NT2/D1 (cell line): Measurements from ENCODE around the gene LRIG1.

Experiments
- DNase-seq: peaks from one replicate; pipeline ENCODE4 v3.0.0-alpha.2; 2011; ENCODE audit warnings: low read depth, low spot score
- H3K27me3 ChIP-seq: 2 replicates; pipeline ENCODE4 v1.6.0; 2011; ENCODE audit warnings: mild to moderate bottlenecking; ENCODE audit not compliant: insufficient read length, insufficient read depth
- H3K36me3 ChIP-seq: 2 replicates; pipeline ENCODE4 v1.6.1; 2011; ENCODE audit warnings: mild to moderate bottlenecking, low read length, mixed read lengths; ENCODE audit not compliant: insufficient read depth, insufficient read length
- H3K4me1 ChIP-seq: 2 replicates; pipeline ENCODE4 v1.5.1; 2011; ENCODE audit not compliant: insufficient read depth, insufficient read length
- H3K4me3 ChIP-seq: 2 replicates; pipeline ENCODE4 v1.5.1; 2011; ENCODE audit warnings: low read depth; ENCODE audit not compliant: insufficient read length
- H3K9ac ChIP-seq: 2 replicates; pipeline ENCODE4 v1.6.0; 2011; ENCODE audit warnings: low read depth; ENCODE audit not compliant: insufficient read length
- H3K9me3 ChIP-seq: 2 replicates; pipeline ENCODE4 v1.5.1; 2011; ENCODE audit warnings: mild to moderate bottlenecking, low read length; ENCODE audit not compliant: insufficient read depth
- SUZ12 ChIP-seq: IDR thresholded peaks from 2 replicates; pipeline ENCODE4 v1.6.1; 2011; ENCODE audit not compliant: insufficient read length, insufficient read depth; ENCODE audit errors: extremely low read depth
- YY1 ChIP-seq: IDR thresholded peaks from 2 replicates; pipeline ENCODE4 v1.6.1; 2011; ENCODE audit not compliant: insufficient read length, insufficient read depth
- ZNF274 ChIP-seq: IDR thresholded peaks from 2 replicates; pipeline ENCODE4 v1.6.1; 2011; ENCODE audit warnings: mild to moderate bottlenecking, low read depth, low read length

Gene LRIG1

DNA sequence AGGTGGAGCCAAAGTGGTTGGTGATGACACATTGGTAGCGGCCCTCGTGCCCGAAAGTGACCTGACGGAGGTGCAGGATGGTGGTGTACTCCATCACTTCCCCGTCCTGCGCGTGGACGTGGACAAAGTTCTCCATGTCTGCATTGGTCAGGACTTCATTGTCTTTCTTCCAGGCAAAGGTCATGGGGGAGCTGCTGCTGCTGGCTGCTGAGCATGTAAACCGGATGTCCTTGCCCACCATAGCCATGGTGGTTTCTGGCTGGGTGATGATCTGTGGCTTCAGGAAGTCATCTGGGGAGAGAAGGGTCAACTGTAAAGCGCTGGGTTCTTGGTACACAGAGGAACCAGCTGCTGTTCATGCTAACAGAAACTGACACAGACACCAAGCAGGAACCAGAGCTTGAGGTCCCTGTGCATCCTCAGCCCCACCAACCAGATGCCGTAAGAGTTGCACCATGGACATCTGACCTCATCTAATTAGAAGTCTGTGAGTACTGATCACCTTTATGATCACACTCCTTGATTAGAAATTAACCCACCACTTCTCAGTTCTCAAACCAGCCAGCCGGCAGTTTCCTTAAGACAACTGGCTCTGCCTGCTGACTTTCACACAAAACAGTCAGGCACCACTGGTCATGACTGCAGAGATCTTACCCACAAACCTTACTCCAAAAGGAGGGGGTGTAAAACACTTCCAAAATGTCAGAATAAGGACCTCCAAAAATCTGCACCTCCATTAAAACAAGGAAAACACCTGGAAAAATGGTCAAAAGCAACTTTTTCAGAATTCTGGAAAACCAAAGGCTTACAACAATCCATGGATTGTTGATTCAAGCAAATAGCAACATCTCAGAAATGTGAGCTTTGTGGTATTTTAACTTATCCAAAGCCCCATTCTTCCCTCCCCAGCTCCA is 114.6 kb downstream of the LRIG1 start:
- peaks cover 60% of the 10 kb centered on the region for H3K36me3 ChIP-seq
- peaks cover 3% of the 10 kb centered on the region for H3K4me1 ChIP-seq
- H3K9ac ChIP-seq: no peak overlapping the region

GRCh38 chr3:66385066-66385465 is 115.8 kb downstream of the LRIG1 start:
- peaks cover 3% of the 10 kb centered on the region for H3K4me1 ChIP-seq
- peaks cover 72% of the 10 kb centered on the region for H3K36me3 ChIP-seq
- DNase-seq: no peak

More for the DNA sequence above, 114.6 kb downstream of the LRIG1 start:
- Histone ChIP-seq H3K9me3 (peaks cover 22% of the 10 kb centered on the region; the same call in 1 of the 2 replicates), H3K4me3 (no peak overlapping the region), H3K27me3 (no peaks in the 10 kb centered on the region)
- TF ChIP-seq SUZ12 (no peak), YY1 (no peak), ZNF274 (no peak)
- no peak for DNase-seq

GRCh38 chr3:66383998-66384745 is 116.7 kb downstream of the LRIG1 start:
- H3K4me1 ChIP-seq: peaks cover 3% of the 10 kb centered on the region
- H3K9ac ChIP-seq: no peak overlapping the region
- H3K9me3 ChIP-seq: peaks cover 22% of the 10 kb centered on the region; the same call in 1 of the 2 replicates
- peaks cover 81% of the 10 kb centered on the region for H3K36me3 ChIP-seq
- TF ChIP-seq SUZ12: no peak
- TF ChIP-seq YY1: no peak
- TF ChIP-seq ZNF274: no peak
- no peaks in the 10 kb centered on the region for H3K27me3 ChIP-seq
- H3K4me3 ChIP-seq: no peak overlapping the region
- no peak for DNase-seq

More at GRCh38 chr3:66385066-66385465, 115.8 kb downstream of the LRIG1 start:
- no peaks in the 10 kb centered on the region for H3K27me3 ChIP-seq
- TF ChIP-seq YY1: no peak
- no peak for TF ChIP-seq SUZ12
- TF ChIP-seq ZNF274: no peak
- peaks cover 22% of the 10 kb centered on the region; the same call in 1 of the 2 replicates for H3K9me3 ChIP-seq
- no peak overlapping the region for H3K4me3 ChIP-seq
- no peak overlapping the region for H3K9ac ChIP-seq

GRCh38 chr3:66383023-66383422 is 117.8 kb downstream of the LRIG1 start:
- Histone ChIP-seq H3K36me3 (peaks cover 93% of the 10 kb centered on the region), H3K9ac (no peak overlapping the region), H3K27me3 (no peaks in the 10 kb centered on the region), H3K9me3 (peaks cover 22% of the 10 kb centered on the region; the same call in 1 of the 2 replicates), H3K4me3 (no peak overlapping the region), H3K4me1 (peaks cover 3% of the 10 kb centered on the region)
- no peak for DNase-seq
- no peak for TF ChIP-seq YY1
- TF ChIP-seq SUZ12: no peak
- no peak for TF ChIP-seq ZNF274

DNA sequence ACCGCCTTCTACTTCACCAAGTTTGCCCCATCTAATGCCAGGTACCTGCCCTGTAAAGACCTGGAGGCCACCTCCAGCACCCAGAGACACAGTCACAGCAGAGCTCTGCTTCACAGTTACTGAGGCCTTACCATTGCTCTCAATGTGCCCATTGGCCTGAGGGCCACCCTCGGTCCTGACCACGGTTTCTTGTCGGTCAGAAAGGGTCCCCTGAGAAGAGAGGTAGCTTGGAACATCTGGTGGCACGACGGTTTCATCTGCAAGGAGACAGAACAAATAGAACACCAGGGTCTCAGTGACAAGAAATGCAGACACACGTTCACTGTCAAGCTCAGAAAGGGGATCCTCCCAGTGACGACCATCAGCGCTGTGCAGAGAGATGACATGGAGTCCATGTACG is 118.7 kb downstream of the LRIG1 start:
- peaks cover 99% of the 10 kb centered on the region for H3K36me3 ChIP-seq

DNA sequence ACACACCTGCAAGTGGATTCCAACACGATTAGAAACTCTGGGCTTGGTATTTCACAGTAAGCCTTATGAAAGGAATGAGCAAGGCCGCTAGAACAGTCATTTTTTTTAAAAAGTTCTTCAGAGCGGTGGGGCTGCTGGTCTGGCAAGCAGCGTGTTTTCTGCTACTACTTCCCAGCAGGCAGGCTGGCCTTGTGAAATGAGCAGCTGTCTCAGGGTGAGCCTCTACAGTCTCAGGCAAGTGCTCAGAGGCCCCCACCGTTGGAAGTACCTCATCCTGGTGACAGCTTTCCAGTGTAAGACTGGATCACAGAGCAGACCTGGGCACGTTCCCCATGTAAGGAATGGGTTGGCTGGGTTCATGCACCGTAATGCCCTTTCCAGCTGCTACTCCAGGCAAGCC is 119.2 kb downstream of the LRIG1 start:
- no peaks in the 10 kb centered on the region for H3K27me3 ChIP-seq
- H3K9ac ChIP-seq: no peak overlapping the region
- TF ChIP-seq YY1 (no peak), SUZ12 (no peak), ZNF274 (no peak)
- H3K36me3 ChIP-seq: peaks cover 98% of the 10 kb centered on the region
- H3K4me3 ChIP-seq: no peak overlapping the region
- H3K4me1 ChIP-seq: no peaks in the 10 kb centered on the region
- DNase-seq: no peak
- peaks cover 22% of the 10 kb centered on the region; the same call in 1 of the 2 replicates for H3K9me3 ChIP-seq

More for the DNA sequence above, 118.7 kb downstream of the LRIG1 start:
- Histone ChIP-seq H3K9ac (no peak overlapping the region), H3K9me3 (peaks cover 22% of the 10 kb centered on the region; the same call in 1 of the 2 replicates), H3K27me3 (no peaks in the 10 kb centered on the region), H3K4me3 (no peak overlapping the region), H3K4me1 (peaks cover 3% of the 10 kb centered on the region)
- no peak for TF ChIP-seq YY1
- TF ChIP-seq SUZ12: no peak
- no peak for TF ChIP-seq ZNF274
- DNase-seq: no peak
